ENCODE measurements around the gene TOX3.

GRCh38 chr16:52487849-52488457, 59.0 kb downstream of the TOX3 start:
- TF ChIP-seq EP300 (IDR thresholded peaks at IDR 0.05; ENCODE audit: low read depth) (no peak), CTCF (IDR thresholded peaks at IDR 0.05) (no peak), POLR2A (IDR thresholded peaks at IDR 0.05) (no peak)
